Mucosa of rectum (tissue), 2 donors: ENCODE measurements around the gene DDI1.

Experiments
- H3K27ac ChIP-seq, 2 donors: one replicate each; pipeline ENCODE4 v1.7.0; 2013; ENCODE audit warnings: inconsistent platforms in 2 of 2, low read depth in 2 of 2, low read length in 2 of 2
- H3K27me3 ChIP-seq, 2 donors: one replicate each; pipeline ENCODE4 v1.7.0; 2013; ENCODE audit warnings: low read length in 2 of 2; ENCODE audit not compliant: control insufficient read depth in 2 of 2, insufficient read depth in 2 of 2
- H3K36me3 ChIP-seq, 2 donors: one replicate each; pipeline ENCODE4 v1.7.0; 2013; ENCODE audit warnings: low read length in 2 of 2; ENCODE audit not compliant: control insufficient read depth in 2 of 2, insufficient read depth in 2 of 2
- H3K4me1 ChIP-seq, 2 donors: one replicate each; pipeline ENCODE4 v1.7.0; 2013; ENCODE audit warnings: low read length in 2 of 2, mild to moderate bottlenecking in 1 of 2; ENCODE audit not compliant: control insufficient read depth in 2 of 2, insufficient read depth in 2 of 2
- H3K4me3 ChIP-seq, 2 donors: one replicate each; pipeline ENCODE4 v1.7.0; 2013; ENCODE audit warnings: low read length in 2 of 2
- H3K9ac ChIP-seq, 2 donors: one replicate each; pipeline ENCODE4 v1.7.0; 2013; ENCODE audit warnings: low read length in 2 of 2, low read depth in 1 of 2, mild to moderate bottlenecking in 1 of 2
- H3K9me3 ChIP-seq, 2 donors: one replicate each; pipeline ENCODE4 v1.7.0; 2013; ENCODE audit warnings: low read length in 2 of 2; ENCODE audit not compliant: control insufficient read depth in 2 of 2
- donor health status: healthy.
- donor health status: Normal muscosa, but diverticular disease.

DDI1 gene

GRCh38 chr11:104055596-104055995 is 19.2 kb downstream of the DDI1 start:
- Histone ChIP-seq H3K27ac (no peak overlapping the region), H3K9me3 (no peaks in the 10 kb centered on the region), H3K4me1 (no peaks in the 10 kb centered on the region), H3K9ac (no peak overlapping the region), H3K27me3 (no peaks in the 10 kb centered on the region), H3K4me3 (no peak overlapping the region), H3K36me3 (no peaks in the 10 kb centered on the region)

DNA sequence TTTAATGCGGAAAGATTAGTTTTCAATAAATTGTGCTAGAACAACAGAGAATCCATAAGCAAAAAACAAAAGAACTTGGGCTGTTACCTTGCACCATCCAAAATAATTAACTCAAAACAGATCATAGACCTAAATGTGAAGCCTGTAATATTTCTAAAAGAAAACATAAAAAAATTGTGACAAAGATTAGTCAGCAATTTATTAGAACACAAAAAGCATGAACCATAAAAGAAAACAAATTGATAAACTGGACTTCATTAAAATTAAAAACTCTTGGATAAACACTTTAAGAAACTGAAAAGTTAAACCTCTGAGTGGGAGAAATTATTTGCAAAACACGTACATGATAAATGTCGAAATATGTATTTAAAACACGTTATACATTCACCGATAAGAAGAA is 21.5 kb downstream of the DDI1 start:
- Histone ChIP-seq H3K9me3 (no peaks in the 10 kb centered on the region), H3K27me3 (no peaks in the 10 kb centered on the region), H3K27ac (no peak overlapping the region), H3K36me3 (no peaks in the 10 kb centered on the region), H3K4me1 (no peaks in the 10 kb centered on the region), H3K9ac (no peak overlapping the region), H3K4me3 (no peak overlapping the region)

DNA sequence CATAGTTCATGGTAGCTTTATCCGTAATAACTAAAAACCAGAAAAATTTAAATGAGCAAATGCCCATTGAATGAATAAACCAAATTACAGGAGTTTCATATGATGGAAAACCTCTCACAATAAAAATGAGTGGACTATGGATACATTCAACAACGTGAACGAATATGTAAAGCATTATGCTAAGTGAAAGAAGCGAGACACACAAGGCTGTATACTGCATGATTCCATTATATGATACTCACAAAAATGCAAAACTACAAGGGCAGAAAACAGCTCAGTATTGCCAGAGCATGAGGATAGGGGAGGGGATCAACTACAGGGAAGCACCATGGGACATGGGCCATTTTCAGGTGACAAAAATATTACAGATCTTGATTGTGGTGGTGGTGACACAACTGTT is 22.2 kb downstream of the DDI1 start:
- Histone ChIP-seq H3K27me3 (no peaks in the 10 kb centered on the region), H3K9me3 (no peaks in the 10 kb centered on the region), H3K4me3 (no peak overlapping the region), H3K36me3 (no peaks in the 10 kb centered on the region), H3K9ac (no peak overlapping the region), H3K4me1 (no peaks in the 10 kb centered on the region), H3K27ac (no peak overlapping the region)

GRCh38 chr11:104060004-104060794 is 23.8 kb downstream of the DDI1 start:
- Histone ChIP-seq H3K4me3 (no peak overlapping the region), H3K27me3 (no peaks in the 10 kb centered on the region), H3K4me1 (no peaks in the 10 kb centered on the region), H3K9ac (no peak overlapping the region), H3K27ac (no peak overlapping the region), H3K9me3 (no peaks in the 10 kb centered on the region), H3K36me3 (no peaks in the 10 kb centered on the region)

DNA sequence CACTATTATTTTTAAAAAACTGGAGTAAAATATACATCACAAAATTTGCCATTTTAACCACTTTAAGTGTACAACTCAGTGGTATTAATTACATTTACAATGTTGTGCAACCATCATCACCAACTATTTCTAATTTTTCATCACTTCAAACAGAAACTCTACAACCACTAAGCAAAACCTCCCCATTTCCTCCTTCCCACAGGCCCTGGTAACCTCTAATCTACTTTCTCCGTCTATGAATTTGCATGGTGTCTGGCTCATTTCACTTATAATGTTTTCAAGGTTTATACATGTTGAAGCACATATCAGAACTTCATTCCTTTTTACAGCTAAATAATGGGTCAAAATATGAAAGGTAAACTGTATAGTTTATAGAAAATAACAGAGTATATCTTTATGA is 24.4 kb downstream of the DDI1 start:
- Histone ChIP-seq H3K4me3 (no peak overlapping the region), H3K36me3 (no peaks in the 10 kb centered on the region), H3K9ac (no peak overlapping the region), H3K4me1 (no peaks in the 10 kb centered on the region), H3K27ac (no peak overlapping the region), H3K9me3 (no peaks in the 10 kb centered on the region), H3K27me3 (no peaks in the 10 kb centered on the region)

DNA sequence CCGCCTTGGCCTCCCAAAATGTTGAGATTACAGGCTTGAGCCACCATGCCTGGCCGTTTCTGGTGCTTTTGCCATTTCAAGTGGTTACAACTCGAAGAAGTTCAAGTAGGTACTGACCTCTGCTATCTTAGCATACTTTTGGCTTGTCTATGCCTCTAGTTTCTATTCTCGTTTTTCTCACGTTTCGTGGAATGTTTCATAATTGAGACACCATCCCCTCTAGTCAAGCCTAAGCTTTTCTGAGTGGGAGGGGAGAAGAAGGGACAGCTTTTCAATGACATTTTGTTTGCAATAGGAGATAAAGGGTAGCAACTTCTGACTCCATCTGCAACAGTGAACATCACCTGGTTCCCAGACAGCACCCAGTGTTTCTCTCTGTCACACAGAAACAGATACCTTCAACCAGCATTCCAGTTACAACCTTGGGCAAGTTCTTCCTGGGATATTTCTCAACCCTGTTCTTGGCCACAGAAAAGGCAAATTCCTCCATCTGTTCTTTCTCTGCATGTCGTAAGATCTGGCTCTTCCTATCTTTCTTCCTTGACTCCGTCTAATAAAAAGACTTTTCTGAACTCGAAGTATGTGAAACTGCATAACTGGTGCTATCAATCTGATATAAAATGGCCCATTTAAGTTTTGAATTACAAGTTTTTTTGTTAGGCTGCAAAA is 25.5 kb downstream of the DDI1 start:
- Histone ChIP-seq H3K4me3 (no peak overlapping the region), H3K36me3 (no peaks in the 10 kb centered on the region), H3K27ac (no peak overlapping the region), H3K9ac (no peak overlapping the region), H3K4me1 (no peaks in the 10 kb centered on the region), H3K9me3 (no peaks in the 10 kb centered on the region), H3K27me3 (no peaks in the 10 kb centered on the region)

DNA sequence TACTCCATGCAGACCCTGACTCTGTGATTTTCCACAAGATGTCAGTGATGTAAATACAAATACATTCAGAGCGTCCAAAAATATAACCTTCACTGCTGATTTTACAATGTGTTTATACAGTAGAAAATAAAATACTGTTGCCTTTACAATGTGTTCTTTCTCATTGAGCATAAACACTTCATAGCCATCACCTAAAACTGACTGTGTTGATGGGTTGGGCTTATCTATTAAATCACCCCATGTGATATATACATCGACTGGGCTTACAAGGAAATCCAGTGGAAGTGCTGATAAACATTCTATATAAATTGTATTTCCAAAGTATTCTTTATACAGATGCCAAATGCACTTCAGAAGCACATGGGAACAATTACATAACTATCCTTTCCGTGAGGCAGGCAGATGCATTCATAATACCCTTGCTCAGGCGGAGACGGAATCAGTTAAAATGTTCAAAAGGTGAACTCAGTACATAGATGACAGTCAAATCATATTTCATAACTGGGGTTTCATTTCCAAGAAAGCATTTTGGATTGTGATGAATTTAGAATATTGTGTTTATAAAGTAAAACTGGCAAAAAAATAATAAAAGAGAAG is 27.7 kb downstream of the DDI1 start:
- H3K27ac ChIP-seq: no peak overlapping the region
- no peaks in the 10 kb centered on the region for H3K36me3 ChIP-seq
- no peaks in the 10 kb centered on the region for H3K9me3 ChIP-seq
- no peaks in the 10 kb centered on the region for H3K4me1 ChIP-seq
- no peaks in the 10 kb centered on the region for H3K27me3 ChIP-seq
- no peak overlapping the region for H3K4me3 ChIP-seq
- H3K9ac ChIP-seq: no peak overlapping the region

DNA sequence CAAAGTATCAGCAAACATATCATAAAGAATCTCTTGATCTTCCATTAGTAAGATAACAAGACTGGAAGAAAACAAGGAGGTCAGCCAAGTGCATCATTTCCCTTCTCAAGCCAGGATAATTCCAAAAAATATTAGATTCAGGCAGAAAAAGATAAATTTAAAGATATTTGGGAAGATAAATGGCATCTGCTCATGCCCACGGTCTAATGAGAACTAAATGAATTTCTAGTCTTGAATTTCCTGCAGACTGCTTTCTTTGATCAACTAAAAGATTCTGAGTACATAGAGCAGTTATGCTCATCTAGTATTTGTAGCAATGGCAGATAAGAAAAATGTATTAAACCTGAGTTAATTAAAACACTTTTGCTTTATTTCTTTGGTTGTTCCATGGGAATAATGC is 31.1 kb downstream of the DDI1 start:
- Histone ChIP-seq H3K9ac (no peak overlapping the region), H3K4me1 (no peaks in the 10 kb centered on the region), H3K27ac (no peak overlapping the region), H3K4me3 (no peak overlapping the region), H3K36me3 (no peaks in the 10 kb centered on the region), H3K9me3 (no peaks in the 10 kb centered on the region), H3K27me3 (no peaks in the 10 kb centered on the region)

- Histone ChIP-seq H3K9me3 (no peaks in the 10 kb centered on the region), H3K4me1 (no peaks in the 10 kb centered on the region), H3K36me3 (no peaks in the 10 kb centered on the region), H3K27me3 (no peaks in the 10 kb centered on the region), H3K9ac (no peak overlapping the region), H3K4me3 (no peak overlapping the region), H3K27ac (no peak overlapping the region)
Measured at GRCh38 chr11:104073950-104074705, 37.7 kb downstream of the DDI1 start.

DNA sequence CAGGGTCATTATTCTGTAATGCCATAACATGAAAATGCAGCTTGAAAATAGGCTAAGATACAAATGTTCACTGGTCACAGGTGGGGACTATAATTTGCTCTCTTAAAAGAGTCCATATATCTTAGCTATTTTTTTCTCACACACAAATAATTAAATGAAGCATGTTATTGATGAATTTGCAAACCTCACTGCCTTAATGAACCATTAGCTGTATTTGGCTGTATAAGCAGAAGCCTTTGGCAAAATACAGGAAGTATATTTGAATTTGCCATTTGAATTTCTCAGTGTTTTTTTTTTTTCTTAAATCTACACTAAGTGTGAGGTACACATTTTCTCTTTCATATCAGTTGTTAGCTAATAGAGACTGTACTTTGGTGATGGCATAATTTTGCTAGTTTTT is 38.7 kb downstream of the DDI1 start:
- H3K27me3 ChIP-seq: no peaks in the 10 kb centered on the region
- H3K9ac ChIP-seq: no peak overlapping the region
- no peaks in the 10 kb centered on the region for H3K4me1 ChIP-seq
- H3K4me3 ChIP-seq: no peak overlapping the region
- H3K9me3 ChIP-seq: no peaks in the 10 kb centered on the region
- H3K36me3 ChIP-seq: no peaks in the 10 kb centered on the region
- H3K27ac ChIP-seq: no peak overlapping the region
